Measurements from ENCODE around the gene PRKAG2.
"Not testable (repeated sequence)": the region's sequence is repeated elsewhere in the genome, so short reads cannot be mapped to it uniquely, and the experiment has no call there.

Gene PRKAG2

GRCh38 chr7:151877911-151878835, 1.3 kb upstream of the PRKAG2 start:
- Mint-ChIP-seq H3K4me3 (peak overlapping the region; percentile 95), H3K4me1 (peaks cover 27% of the 10 kb centered on the region), H3K36me3 (peaks cover 9% of the 10 kb centered on the region), H3K9me3 (no peaks in the 10 kb centered on the region), H3K27ac (peak overlapping the region; percentile 45)
- ATAC-seq (no peak), DNase-seq (ENCODE audit: low spot score in 2 of 2) (no peak)

- peaks cover 9% of the 10 kb centered on the region for H3K36me3 Mint-ChIP-seq
Observed at GRCh38 chr7:151875942-151876898, 695 bp downstream of the PRKAG2 start.

DNA sequence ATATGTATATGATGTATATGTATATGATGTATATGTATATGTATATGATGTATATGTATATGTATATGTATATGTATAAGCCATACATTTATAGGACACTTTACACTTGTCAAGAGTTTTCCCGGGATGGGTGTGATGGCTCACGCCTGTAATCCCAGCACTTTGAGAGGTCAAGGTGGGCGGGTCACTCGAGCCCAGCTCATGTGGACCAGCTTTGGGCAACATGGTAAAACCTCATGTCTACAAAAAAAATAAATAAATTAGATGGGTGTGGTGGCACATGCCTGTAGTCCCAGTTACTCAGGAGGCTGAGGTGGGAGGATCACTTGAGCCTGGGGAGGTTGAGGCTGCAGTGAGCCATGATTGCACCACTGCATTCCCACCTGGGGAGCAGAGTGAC, 2.4 kb downstream of the PRKAG2 start:
- not testable (repeated sequence) for H3K36me3 Mint-ChIP-seq; H3K9me3 Mint-ChIP-seq; ATAC-seq; H3K27ac Mint-ChIP-seq; DNase-seq (ENCODE audit: low spot score in 2 of 2)
- H3K4me3 Mint-ChIP-seq = peak overlapping the region; percentile 95
- H3K4me1 Mint-ChIP-seq = peaks cover 55% of the 10 kb centered on the region

More at GRCh38 chr7:151875942-151876898, 695 bp downstream of the PRKAG2 start:
- peaks cover 43% of the 10 kb centered on the region for H3K4me1 Mint-ChIP-seq
- ATAC-seq (peak; percentile 70), DNase-seq (ENCODE audit: low spot score in 2 of 2) (peak; percentile 46 to 82)
- peak overlapping the region; percentile 95 for H3K4me3 Mint-ChIP-seq
- no peaks in the 10 kb centered on the region for H3K9me3 Mint-ChIP-seq
- peak overlapping the region; percentile 79 for H3K27ac Mint-ChIP-seq

DNA sequence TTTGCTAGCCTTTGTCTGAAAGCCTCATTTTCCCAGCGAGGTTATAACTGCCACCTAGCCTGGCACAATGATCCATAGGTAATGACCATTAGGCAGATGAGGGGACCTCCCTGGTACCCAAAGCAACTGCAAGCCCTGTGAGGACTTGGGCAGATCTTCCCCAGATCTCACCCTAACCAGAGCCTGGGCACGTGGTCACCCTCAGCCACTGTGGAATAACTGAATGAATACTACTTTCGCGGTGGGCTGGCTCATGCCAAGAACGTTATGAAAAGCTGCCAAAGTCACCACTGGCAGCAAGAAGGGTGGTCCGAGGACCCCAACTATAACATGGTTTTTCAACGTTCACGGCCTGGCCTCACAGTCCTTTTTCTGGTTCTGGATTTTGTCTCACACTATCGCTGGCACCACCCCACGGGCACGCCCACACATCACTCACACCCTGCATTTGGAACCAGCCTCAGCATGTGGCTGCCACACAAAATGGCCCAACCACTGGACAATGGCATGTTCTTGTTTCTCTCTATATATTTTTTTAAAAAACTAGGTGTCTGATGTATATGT, 3.4 kb downstream of the PRKAG2 start:
- Mint-ChIP-seq H3K36me3 (peaks cover 9% of the 10 kb centered on the region), H3K9me3 (no peaks in the 10 kb centered on the region), H3K4me3 (no peak overlapping the region), H3K27ac (no peak overlapping the region), H3K4me1 (peaks cover 57% of the 10 kb centered on the region)
- ATAC-seq (no peak), DNase-seq (ENCODE audit: low spot score in 2 of 2) (peak in 1 of 2 donors; percentile 60)

DNA sequence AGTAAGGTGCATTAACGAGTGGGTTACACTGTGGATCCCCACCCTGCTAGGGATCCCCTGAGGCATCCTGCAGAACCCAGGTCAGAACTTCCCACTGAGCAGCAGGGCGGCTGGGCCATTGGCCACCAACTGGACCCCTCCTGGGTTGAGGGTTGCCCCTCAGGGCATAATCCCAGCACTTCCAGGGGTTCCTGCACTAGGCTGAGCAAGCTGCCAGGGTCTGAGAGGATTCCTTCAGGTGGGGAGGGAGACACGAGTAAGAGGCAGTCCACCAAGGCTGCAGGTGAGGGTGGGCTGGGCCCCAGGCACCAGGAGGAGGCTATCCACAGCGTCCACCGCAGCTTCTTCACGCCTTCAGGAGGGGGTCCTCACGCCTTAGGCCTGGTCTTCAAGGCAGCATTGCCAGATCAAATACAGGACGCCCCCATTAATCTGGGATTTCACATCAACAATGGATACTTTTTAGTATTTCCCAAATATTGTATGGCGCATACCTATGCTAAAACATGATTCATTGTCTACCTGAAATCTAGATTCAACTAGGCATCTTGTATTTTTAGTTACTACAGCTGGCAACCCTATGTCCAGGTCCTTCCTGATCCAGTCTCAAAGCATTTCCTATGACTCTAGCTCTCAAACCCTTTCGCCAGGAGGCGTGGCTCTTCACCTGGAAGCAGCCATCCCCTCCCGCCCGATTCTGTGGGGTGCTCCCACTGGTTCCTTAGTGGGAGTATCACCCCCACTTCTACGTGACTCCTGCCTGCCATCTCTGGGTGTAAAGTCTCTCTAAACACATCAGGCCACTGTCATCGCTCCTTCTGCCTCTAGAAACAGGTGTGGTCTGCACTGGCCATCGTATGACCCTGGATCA, 4.1 kb downstream of the PRKAG2 start:
- H3K4me3 Mint-ChIP-seq = no peak overlapping the region

DNA sequence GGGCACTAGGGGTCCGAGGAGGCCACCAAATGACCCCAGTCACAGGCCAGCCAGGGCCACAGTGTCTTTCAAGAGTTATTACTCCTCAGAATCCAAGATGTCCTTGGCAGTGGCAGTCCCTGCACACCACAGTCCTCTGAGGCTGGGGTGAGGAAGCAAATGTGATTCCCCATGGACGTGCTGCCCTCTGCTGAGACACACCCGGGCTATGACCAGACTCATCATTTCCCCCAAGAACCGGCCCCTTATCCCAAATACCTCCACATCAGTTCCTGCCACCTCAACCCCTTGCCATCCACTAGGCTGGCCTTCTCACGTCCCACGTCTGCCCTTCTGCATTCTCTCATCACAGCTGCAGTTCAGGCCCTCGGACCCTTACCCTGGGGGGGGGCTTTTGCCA, 5.0 kb downstream of the PRKAG2 start:
- ATAC-seq = no peak
- Mint-ChIP-seq H3K4me3 (no peak overlapping the region), H3K36me3 (peaks cover 9% of the 10 kb centered on the region), H3K4me1 (peaks cover 64% of the 10 kb centered on the region), H3K9me3 (no peaks in the 10 kb centered on the region), H3K27ac (peak overlapping the region; percentile 76)
- no peak for DNase-seq (ENCODE audit: low spot score in 2 of 2)

More for the DNA sequence above, 4.1 kb downstream of the PRKAG2 start:
- no peak for ATAC-seq
- no peaks in the 10 kb centered on the region for H3K9me3 Mint-ChIP-seq
- H3K4me1 Mint-ChIP-seq = peaks cover 58% of the 10 kb centered on the region
- DNase-seq (ENCODE audit: low spot score in 2 of 2) = no peak
- H3K36me3 Mint-ChIP-seq = peaks cover 9% of the 10 kb centered on the region
- H3K27ac Mint-ChIP-seq = peak overlapping the region; percentile 76

GRCh38 chr7:151871189-151871735, 5.7 kb downstream of the PRKAG2 start:
- H3K4me3 Mint-ChIP-seq = no peak overlapping the region
- peaks cover 4% of the 10 kb centered on the region for H3K36me3 Mint-ChIP-seq
- ATAC-seq (no peak), DNase-seq (ENCODE audit: low spot score in 2 of 2) (no peak)
- no peaks in the 10 kb centered on the region for H3K9me3 Mint-ChIP-seq
- peak overlapping the region; percentile 56 for H3K27ac Mint-ChIP-seq
- H3K4me1 Mint-ChIP-seq = peaks cover 60% of the 10 kb centered on the region

GRCh38 chr7:151869968-151870918, 6.7 kb downstream of the PRKAG2 start:
- no peak for ATAC-seq
- H3K4me1 Mint-ChIP-seq = peaks cover 62% of the 10 kb centered on the region
- H3K27ac Mint-ChIP-seq = peak overlapping the region; percentile 56

GRCh38 chr7:151869455-151869854, 7.5 kb downstream of the PRKAG2 start:
- DNase-seq (ENCODE audit: low spot score in 2 of 2) (no peak), ATAC-seq (no peak)
- Mint-ChIP-seq H3K36me3 (no peaks in the 10 kb centered on the region), H3K27ac (peak overlapping the region; percentile 14), H3K9me3 (no peaks in the 10 kb centered on the region), H3K4me1 (peaks cover 63% of the 10 kb centered on the region), H3K4me3 (no peak overlapping the region)

More at GRCh38 chr7:151869968-151870918, 6.7 kb downstream of the PRKAG2 start:
- DNase-seq (ENCODE audit: low spot score in 2 of 2) = no peak
- Mint-ChIP-seq H3K9me3 (no peaks in the 10 kb centered on the region), H3K36me3 (no peaks in the 10 kb centered on the region), H3K4me3 (no peak overlapping the region)

- H3K4me3 Mint-ChIP-seq = no peak overlapping the region
- no peak for DNase-seq (ENCODE audit: low spot score in 2 of 2)
Observed at GRCh38 chr7:151869109-151869428, 7.8 kb downstream of the PRKAG2 start.

DNA sequence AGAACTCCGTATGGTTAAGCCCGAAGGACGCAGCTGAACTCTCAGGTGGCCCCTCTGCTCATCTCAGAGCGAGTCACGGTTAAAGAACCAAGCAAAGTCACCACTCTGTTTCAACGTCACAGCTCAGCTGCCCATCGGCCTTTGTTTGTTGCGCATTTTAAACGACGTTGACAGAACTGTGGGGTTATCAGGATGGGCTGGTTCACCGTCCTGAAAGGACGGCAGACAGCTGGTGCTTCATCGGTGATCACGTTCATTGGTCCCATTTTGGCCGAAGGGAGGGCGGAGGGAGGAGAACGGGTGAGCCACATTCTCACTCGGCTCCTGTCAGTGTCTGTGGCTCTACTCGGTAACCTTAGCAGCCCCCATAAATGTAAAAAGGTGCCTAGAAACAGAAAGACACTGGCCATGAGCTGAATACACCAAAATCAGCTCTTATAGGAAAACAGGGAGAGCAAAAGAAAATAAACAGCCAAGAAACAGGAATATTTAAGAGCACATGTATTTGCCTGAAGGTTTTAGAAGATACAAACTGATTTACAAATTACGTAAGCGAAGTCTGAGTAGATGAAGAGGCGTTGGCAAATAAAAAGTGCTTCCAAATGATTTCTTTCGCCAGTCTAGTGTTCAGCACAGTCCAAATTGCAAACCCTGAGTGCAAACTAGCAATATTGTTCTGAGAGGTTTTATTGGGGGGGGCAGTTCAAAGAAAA, 8.4 kb downstream of the PRKAG2 start:
- Mint-ChIP-seq H3K4me3 (no peak overlapping the region), H3K4me1 (peaks cover 64% of the 10 kb centered on the region), H3K36me3 (no peaks in the 10 kb centered on the region), H3K27ac (no peak overlapping the region), H3K9me3 (no peaks in the 10 kb centered on the region)
- DNase-seq (ENCODE audit: low spot score in 2 of 2) = no peak
- no peak for ATAC-seq

More at GRCh38 chr7:151869109-151869428, 7.8 kb downstream of the PRKAG2 start:
- no peak for ATAC-seq
- no peak overlapping the region for H3K27ac Mint-ChIP-seq
- no peaks in the 10 kb centered on the region for H3K9me3 Mint-ChIP-seq
- peaks cover 66% of the 10 kb centered on the region for H3K4me1 Mint-ChIP-seq
- H3K36me3 Mint-ChIP-seq = no peaks in the 10 kb centered on the region

DNA sequence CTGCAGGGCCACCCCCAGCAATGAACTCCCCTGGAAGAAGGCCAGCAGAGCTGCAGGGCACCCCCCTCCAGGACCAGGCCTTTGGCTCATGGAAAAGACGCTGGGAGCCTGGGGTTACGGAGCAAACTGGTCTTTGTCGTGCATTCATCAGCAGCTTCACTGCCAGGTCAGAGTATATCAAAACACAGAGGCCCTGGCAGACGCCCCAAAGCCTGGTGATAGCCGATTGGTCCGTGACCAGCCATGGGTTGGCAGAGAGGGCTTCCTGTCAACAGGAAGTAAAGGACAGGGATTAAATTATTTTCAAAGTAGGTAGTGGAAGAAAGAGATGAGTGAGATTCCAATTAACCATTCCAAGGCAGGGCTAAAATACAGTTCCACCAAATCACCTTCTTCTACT, 9.0 kb downstream of the PRKAG2 start:
- no peaks in the 10 kb centered on the region for H3K9me3 Mint-ChIP-seq

More for the DNA sequence above, 9.0 kb downstream of the PRKAG2 start:
- H3K4me1 Mint-ChIP-seq = peaks cover 57% of the 10 kb centered on the region
- H3K27ac Mint-ChIP-seq = no peak overlapping the region
- ATAC-seq (no peak), DNase-seq (ENCODE audit: low spot score in 2 of 2) (no peak)
- H3K4me3 Mint-ChIP-seq = no peak overlapping the region
- H3K36me3 Mint-ChIP-seq = no peaks in the 10 kb centered on the region

All from stimulated activated effector memory CD8-positive, alpha-beta T cell treated with anti-CD3 and anti-CD28 coated beads, Interleukin-12 subunit alpha, Interleukin-12 subunit beta, amount 100 ng/mL, for 72 hours (primary cell).